CD4-positive, alpha-beta memory T cell (primary cell): ENCODE measurements around the gene EIPR1. TPM values are rescaled to one million over a fixed set of nuclear protein-coding genes. Genes with fewer than 3 reads are reported as not detected.
A peak's percentile ranks its signal among the peaks of the same experiment; 100 is the strongest.

Source experiments
- CTCF ChIA-PET: fragments of 350-600 bp; sonication (Branson Sonifier 250); formaldehyde crosslinking; loops from one replicate; lab custom pipeline; 2021; ENCODE audit warnings: inconsistent platforms; ENCODE audit not compliant: partially characterized antibody; lab: Charles Lee
- POLR2A ChIA-PET: fragments of 350-600 bp; sonication (Branson Sonifier 250); formaldehyde crosslinking; loops from one replicate; lab custom pipeline; 2021; ENCODE audit not compliant: partially characterized antibody; lab: Charles Lee
- DNase-seq, 5 donors: peaks; one replicate each; pipeline versions ENCODE4 v3.0.0 to v3.0.0-alpha.2; 2020 to 2022; ENCODE audit warnings: mixed read lengths in 1 of 5
- H3K27ac ChIP-seq: one replicate; pipeline ENCODE4 v1.7.0; 2013; ENCODE audit warnings: low read depth, low read length
- H3K27me3 ChIP-seq: 2 replicates; pipeline ENCODE4 v1.7.0; 2013; ENCODE audit warnings: mild to moderate bottlenecking, low read length, moderate library complexity; ENCODE audit not compliant: insufficient read depth
- H3K36me3 ChIP-seq: 2 replicates; pipeline ENCODE4 v1.7.0; 2013; ENCODE audit warnings: mild to moderate bottlenecking, low read length, moderate library complexity; ENCODE audit not compliant: insufficient read depth
- H3K4me1 ChIP-seq: 2 replicates; pipeline ENCODE4 v1.7.0; 2013; ENCODE audit warnings: mild to moderate bottlenecking, low read length, moderate library complexity; ENCODE audit not compliant: insufficient read depth
- H3K4me3 ChIP-seq, 2 donors: one replicate each; pipeline ENCODE4 v1.7.0; 2013; ENCODE audit warnings: low read length in 2 of 2, mild to moderate bottlenecking in 1 of 2
- H3K9me3 ChIP-seq, 2 donors: one replicate each; pipeline ENCODE4 v1.7.0; 2013; ENCODE audit warnings: low read length in 2 of 2, control low read depth in 1 of 2; ENCODE audit not compliant: control insufficient read depth in 1 of 2
- H3K27ac Mint-ChIP-seq, 7 donors: one replicate each; pipeline ENCODE4 v1.8.0; 2020 to 2021; ENCODE audit warnings: mixed read lengths in 7 of 7, mild to moderate bottlenecking in 6 of 7, inconsistent platforms in 3 of 7, moderate library complexity in 3 of 7
- H3K27me3 Mint-ChIP-seq, 2 donors: one replicate each; pipeline ENCODE4 v1.8.0; 2020 to 2021; ENCODE audit warnings: mixed read lengths in 2 of 2
- H3K36me3 Mint-ChIP-seq, 2 donors: one replicate each; pipeline ENCODE4 v1.8.0; 2020 to 2021; ENCODE audit warnings: mixed read lengths in 2 of 2, inconsistent platforms in 1 of 2, mild to moderate bottlenecking in 1 of 2
- H3K4me1 Mint-ChIP-seq, 4 donors: one replicate each; pipeline ENCODE4 v1.8.0; 2020 to 2021; ENCODE audit warnings: mixed read lengths in 4 of 4, mild to moderate bottlenecking in 1 of 4
- H3K4me3 Mint-ChIP-seq, 8 donors: one replicate each; pipeline ENCODE4 v1.8.0; 2020 to 2021; ENCODE audit warnings: mixed read lengths in 8 of 8, mild to moderate bottlenecking in 7 of 8, moderate library complexity in 6 of 8, inconsistent platforms in 3 of 8
- H3K9me3 Mint-ChIP-seq, 8 donors: one replicate each; pipeline ENCODE4 v1.8.0; 2020 to 2021; ENCODE audit warnings: mixed read lengths in 8 of 8, mild to moderate bottlenecking in 5 of 8, inconsistent platforms in 3 of 8, moderate library complexity in 1 of 8
- intact Hi-C: fragments of 100-400 bp; cut with micrococcal nuclease; formaldehyde crosslinking; loops from one replicate; pipeline ENCODE4 v1.15.1; 2023
- polyA plus RNA-seq, 2 donors: library from polyadenylated mRNA; unstranded; fragments of 300-500 nt; fragmentation: Illumina TruSeq; gene quantifications; one replicate each; pipeline ENCODE4 v1.2.3, GENCODE V29; 2021
- total RNA-seq, 2 experiments: library from RNA; stranded (reverse); gene quantifications; one replicate each; pipeline ENCODE4 v1.2.3, GENCODE V29; 2021

The EIPR1 gene
- total and polyA plus RNA-seq, 4 experiments from 2014 or later: 18.2 to 48.0 (median 26.2) TPM

- POLR2A ChIA-PET: interaction anchor here (0.8 to 2.1 kb wide), 4 partner anchors 19 to 155 kb away, joined by 3 to 23 read pairs (median 3); no protein-coding TSS in a partner anchor
- H3K36me3 Mint-ChIP-seq: peaks cover 0 to 5% of the 10 kb centered on the region in 2 donors
- DNase-seq: peak; percentile 64 to 96 (median 72)
Measured at GRCh38 chr2:3223080-3223923, 154.3 kb downstream of the EIPR1 start.

DNA sequence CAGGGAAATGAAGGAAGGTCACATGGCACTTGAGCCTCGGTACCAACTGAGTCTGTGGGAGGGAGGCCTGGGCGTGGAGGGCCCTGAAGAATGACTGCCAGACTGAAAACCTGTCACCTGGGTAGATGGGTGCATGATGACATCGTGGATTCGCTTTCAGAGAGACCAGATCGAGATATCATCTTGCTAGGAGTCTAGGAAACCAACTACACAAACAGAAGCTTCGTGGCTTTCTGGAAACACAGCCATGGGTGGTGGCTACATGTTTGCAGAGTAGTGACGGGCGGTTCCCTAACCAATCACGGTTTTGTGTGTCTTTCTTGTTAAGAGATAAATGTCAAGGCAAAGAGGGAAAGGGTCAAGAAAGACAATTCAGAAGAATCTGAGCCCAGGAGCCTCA, 155.0 kb downstream of the EIPR1 start:
- ChIA-PET CTCF (interaction anchor here (0.7 kb wide), 1 partner anchor 156 kb away, joined by 3 read pairs; no protein-coding TSS in a partner anchor), POLR2A (interaction anchor here (1.2 to 2.1 kb wide), 3 partner anchors 20 to 156 kb away, joined by 3 to 23 read pairs (median 3); no protein-coding TSS in a partner anchor)
- Histone ChIP-seq H3K9me3 (no peaks in the 10 kb centered on the region), H3K4me3 (no peak overlapping the region), H3K36me3 (no peaks in the 10 kb centered on the region), H3K27me3 (no peaks in the 10 kb centered on the region), H3K27ac (peak overlapping the region; percentile 87), H3K4me1 (peaks cover 36% of the 10 kb centered on the region)
- Mint-ChIP-seq H3K4me1 (peaks cover 33 to 59% (median 43%) of the 10 kb centered on the region in 4 donors), H3K36me3 (peaks cover 0 to 5% of the 10 kb centered on the region in 2 donors), H3K4me3 (peak overlapping the region in 7 of 8 donors; percentile 39 to 72 (median 54)), H3K9me3 (peaks cover 0 to 3% (median 0%) of the 10 kb centered on the region in 8 donors), H3K27ac (peak overlapping the region; percentile 95 to 99 (median 98)), H3K27me3 (no peaks in the 10 kb centered on the region)
- intact Hi-C loops: loop anchor here (2.0 kb wide), 1 partner anchor 20 kb away; no protein-coding TSS in a partner anchor
- DNase-seq: peak; percentile 73 to 92 (median 82)

More at GRCh38 chr2:3223080-3223923, 154.3 kb downstream of the EIPR1 start:
- H3K9me3 Mint-ChIP-seq: peaks cover 0 to 3% (median 0%) of the 10 kb centered on the region in 8 donors
- H3K4me3 Mint-ChIP-seq: peak overlapping the region in 7 of 8 donors; percentile 39 to 72 (median 59)
- CTCF ChIA-PET: interaction anchor here (0.7 kb wide), 1 partner anchor 155 kb away, joined by 3 read pairs; no protein-coding TSS in a partner anchor
- Histone ChIP-seq H3K27me3 (no peaks in the 10 kb centered on the region), H3K9me3 (no peaks in the 10 kb centered on the region), H3K4me1 (peaks cover 34% of the 10 kb centered on the region), H3K36me3 (no peaks in the 10 kb centered on the region), H3K27ac (peak overlapping the region; percentile 87), H3K4me3 (no peak overlapping the region)
- peak overlapping the region; percentile 95 to 99 (median 98) for H3K27ac Mint-ChIP-seq
- intact Hi-C loops: loop anchor here (2.0 kb wide), 1 partner anchor 19 kb away; no protein-coding TSS in a partner anchor
- H3K27me3 Mint-ChIP-seq: no peaks in the 10 kb centered on the region
- peaks cover 30 to 59% (median 42%) of the 10 kb centered on the region in 4 donors for H3K4me1 Mint-ChIP-seq

DNA sequence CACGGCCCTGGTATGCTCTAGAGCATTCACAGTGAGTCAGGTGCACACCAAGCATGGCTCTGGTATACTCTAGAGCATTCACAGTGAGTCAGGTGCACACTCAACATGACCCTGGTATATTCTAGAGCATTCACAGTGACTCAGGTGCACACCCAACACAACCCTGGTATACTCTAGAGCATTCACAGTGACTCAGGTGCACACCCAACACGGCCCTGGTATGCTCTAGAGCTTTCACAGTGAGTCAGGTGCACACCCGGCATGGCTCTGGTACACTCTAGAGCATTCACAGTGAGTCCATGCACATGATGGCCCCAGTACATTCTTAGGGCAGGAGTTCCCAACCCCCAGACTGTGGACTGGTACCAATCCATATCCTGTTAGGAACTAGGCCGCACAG, 158.1 kb downstream of the EIPR1 start:
- Histone ChIP-seq H3K9me3 (no peaks in the 10 kb centered on the region), H3K4me3 (no peak overlapping the region), H3K4me1 (peaks cover 43% of the 10 kb centered on the region), H3K36me3 (no peaks in the 10 kb centered on the region), H3K27ac (no peak overlapping the region), H3K27me3 (no peaks in the 10 kb centered on the region)
- Mint-ChIP-seq H3K4me3 (no peak overlapping the region), H3K9me3 (peaks cover 0 to 3% (median 0%) of the 10 kb centered on the region in 8 donors), H3K27ac (peak overlapping the region in 4 of 7 donors; percentile 41 to 77 (median 50)), H3K27me3 (no peaks in the 10 kb centered on the region), H3K36me3 (peaks cover 0 to 5% of the 10 kb centered on the region in 2 donors), H3K4me1 (peaks cover 38 to 53% (median 44%) of the 10 kb centered on the region in 4 donors)
- ChIA-PET CTCF (no interaction called here), POLR2A (no interaction called here)
- intact Hi-C loops: no loop called here
- no peak for DNase-seq

DNA sequence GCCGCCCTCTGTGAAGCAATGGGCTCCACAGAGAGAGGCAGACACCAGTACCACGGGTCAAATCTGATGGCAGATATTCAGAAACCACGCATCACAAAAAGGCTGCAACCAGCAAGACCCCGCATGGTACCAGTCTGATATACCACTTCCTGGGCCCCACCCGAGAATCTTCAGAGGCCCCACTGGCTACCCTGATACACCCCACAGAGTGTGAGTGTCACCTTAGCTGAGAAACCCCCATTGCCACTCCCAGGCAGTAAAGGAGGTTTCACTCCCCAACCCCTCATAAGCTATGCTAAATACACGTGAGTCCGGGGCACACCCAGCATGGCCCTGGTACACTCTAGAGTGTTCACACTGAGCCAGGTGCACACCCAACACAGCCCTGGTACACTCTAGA, 160.0 kb downstream of the EIPR1 start:
- H3K4me1 Mint-ChIP-seq: peaks cover 24 to 34% (median 30%) of the 10 kb centered on the region in 4 donors
- ChIA-PET POLR2A (interaction anchor here (0.7 kb wide), 1 partner anchor 160 kb away, joined by 3 read pairs; the partner anchor contains the start of gene EIPR1), CTCF (interaction anchor here (1.2 kb wide), 1 partner anchor 10 kb away, joined by 3 read pairs; no protein-coding TSS in a partner anchor)
- Histone ChIP-seq H3K4me1 (peaks cover 24% of the 10 kb centered on the region), H3K4me3 (no peak overlapping the region), H3K27me3 (no peaks in the 10 kb centered on the region), H3K9me3 (no peaks in the 10 kb centered on the region), H3K36me3 (no peaks in the 10 kb centered on the region), H3K27ac (no peak overlapping the region)
- peaks cover 6 to 12% of the 10 kb centered on the region in 2 donors for H3K36me3 Mint-ChIP-seq
- no peaks in the 10 kb centered on the region for H3K27me3 Mint-ChIP-seq
- peaks cover 0 to 3% (median 0%) of the 10 kb centered on the region in 8 donors for H3K9me3 Mint-ChIP-seq
- no peak for DNase-seq
- H3K4me3 Mint-ChIP-seq: no peak overlapping the region
- peak overlapping the region; percentile 13 to 87 (median 47) for H3K27ac Mint-ChIP-seq
- intact Hi-C loops: no loop called here

DNA sequence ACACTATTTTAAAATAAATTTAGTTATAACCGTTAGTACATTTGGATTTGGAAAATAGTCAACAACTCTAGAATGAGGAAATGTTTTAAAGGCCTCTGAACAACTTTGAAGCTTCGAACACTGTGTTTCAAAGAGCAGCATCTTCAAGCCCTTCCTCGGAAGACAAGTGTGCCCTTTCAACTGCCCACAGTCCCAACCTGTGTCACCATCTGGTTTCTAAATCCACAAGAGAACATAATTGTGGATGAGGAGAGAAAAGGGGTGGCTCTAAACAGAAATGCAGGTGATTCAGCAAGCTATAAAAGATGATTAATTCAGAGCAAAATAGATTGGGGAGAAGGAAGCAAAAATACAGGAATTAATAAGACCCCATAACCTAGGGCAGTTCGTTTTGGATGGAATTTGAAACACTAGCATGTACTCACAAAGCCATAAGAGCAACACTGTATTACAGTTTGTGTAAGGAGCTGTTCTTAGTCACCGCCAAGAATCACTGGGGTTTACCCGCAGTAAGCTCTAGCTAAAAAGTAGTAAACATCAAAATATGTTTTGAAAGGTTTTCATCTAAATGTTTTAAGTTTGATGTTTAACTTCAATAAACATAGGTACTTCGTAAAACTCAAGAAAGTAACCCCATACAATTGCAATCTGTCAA, 160.7 kb downstream of the EIPR1 start:
- no peak overlapping the region for H3K27ac ChIP-seq
- ChIA-PET POLR2A (interaction anchor here (0.7 kb wide), 1 partner anchor 161 kb away, joined by 3 read pairs; the partner anchor contains the start of gene EIPR1), CTCF (interaction anchor here (1.2 kb wide), 1 partner anchor 9 kb away, joined by 3 read pairs; no protein-coding TSS in a partner anchor)
- no peaks in the 10 kb centered on the region for H3K27me3 ChIP-seq
- no peak overlapping the region for H3K4me3 Mint-ChIP-seq
- H3K27ac Mint-ChIP-seq: peak overlapping the region in 6 of 7 donors; percentile 6 to 85 (median 44)
- intact Hi-C loops: no loop called here
- H3K27me3 Mint-ChIP-seq: no peaks in the 10 kb centered on the region
- H3K9me3 ChIP-seq: no peaks in the 10 kb centered on the region
- H3K4me1 ChIP-seq: peaks cover 17% of the 10 kb centered on the region
- no peak overlapping the region for H3K4me3 ChIP-seq
- H3K36me3 ChIP-seq: no peaks in the 10 kb centered on the region
- DNase-seq: no peak
- peaks cover 12 to 19% of the 10 kb centered on the region in 2 donors for H3K36me3 Mint-ChIP-seq
- peaks cover 17 to 28% (median 24%) of the 10 kb centered on the region in 4 donors for H3K4me1 Mint-ChIP-seq
- peaks cover 0 to 3% (median 0%) of the 10 kb centered on the region in 8 donors for H3K9me3 Mint-ChIP-seq

GRCh38 chr2:3214806-3215404, 162.7 kb downstream of the EIPR1 start:
- POLR2A ChIA-PET: no interaction called here
- no peak for DNase-seq
- H3K27me3 ChIP-seq: no peaks in the 10 kb centered on the region
- Mint-ChIP-seq H3K4me3 (no peak overlapping the region), H3K9me3 (no peaks in the 10 kb centered on the region), H3K27ac (peak overlapping the region in 3 of 7 donors; percentile 1 to 69 (median 29)), H3K27me3 (no peaks in the 10 kb centered on the region), H3K36me3 (peaks cover 22 to 24% of the 10 kb centered on the region in 2 donors), H3K4me1 (peaks cover 14 to 18% (median 16%) of the 10 kb centered on the region in 4 donors)
- H3K4me3 ChIP-seq: no peak overlapping the region
- no peak overlapping the region for H3K27ac ChIP-seq
- no peaks in the 10 kb centered on the region for H3K36me3 ChIP-seq
- H3K4me1 ChIP-seq: peaks cover 12% of the 10 kb centered on the region
- CTCF ChIA-PET: no interaction called here
- H3K9me3 ChIP-seq: no peaks in the 10 kb centered on the region
- intact Hi-C loops: no loop called here
